Fibroblast of lung (primary cell): ENCODE measurements around the gene SPIRE1. TPM values are rescaled to one million over a fixed set of nuclear protein-coding genes. Genes with fewer than 3 reads are reported as not detected.

Experiments
- DNase-seq, 2 donors: peaks; one replicate each; pipeline versions ENCODE4 v3.0.0 to v3.0.0-alpha.2; 2010; ENCODE audit warnings: low read depth in 2 of 2
- H2AFZ ChIP-seq: 2 replicates; pipeline ENCODE4 v1.5.1; 2012; ENCODE audit warnings: low read length, control low read depth, inconsistent platforms
- H3K27ac ChIP-seq: 2 replicates; pipeline ENCODE4 v1.5.1; 2011; ENCODE audit warnings: low read length, control low read depth; ENCODE audit not compliant: insufficient read depth
- H3K27me3 ChIP-seq: 2 replicates; pipeline ENCODE4 v1.5.1; 2011; ENCODE audit warnings: mild to moderate bottlenecking, low read length; ENCODE audit not compliant: control insufficient read depth, insufficient read depth
- H3K36me3 ChIP-seq: 2 replicates; pipeline ENCODE4 v1.5.1; 2011; ENCODE audit warnings: low read length; ENCODE audit not compliant: control insufficient read depth, insufficient read depth
- H3K4me1 ChIP-seq: 2 replicates; pipeline ENCODE4 v1.5.1; 2011; ENCODE audit warnings: low read length; ENCODE audit not compliant: control insufficient read depth, insufficient read depth; ENCODE audit errors: extremely low read depth
- H3K4me2 ChIP-seq: 2 replicates; pipeline ENCODE4 v1.5.1; 2011; ENCODE audit warnings: low read length, control low read depth; ENCODE audit not compliant: insufficient read depth; ENCODE audit errors: extremely low read depth
- H3K4me3 ChIP-seq, 4 experiments: fragments of 200-600 bp in 1 of 4; sonication (generic) in 1 of 4; replicated peaks in 1 of 4; 2 replicates each; pipeline ENCODE4 v1.5.1; 2011 to 2016; ENCODE audit warnings: low read length in 4 of 4, low read depth in 3 of 4, mild to moderate bottlenecking in 3 of 4, control low read depth in 2 of 4, inconsistent platforms in 1 of 4, mixed read lengths in 1 of 4; ENCODE audit not compliant: insufficient read depth in 1 of 4; ENCODE audit errors: control extremely low read depth in 1 of 4
- H3K79me2 ChIP-seq: 2 replicates; pipeline ENCODE4 v1.5.1; 2012; ENCODE audit warnings: mild to moderate bottlenecking, low read length, inconsistent platforms; ENCODE audit not compliant: control insufficient read depth, insufficient read depth
- H3K9ac ChIP-seq: 2 replicates; pipeline ENCODE4 v1.5.1; 2011; ENCODE audit warnings: mild to moderate bottlenecking, low read length, control low read depth; ENCODE audit not compliant: insufficient read depth
- H3K9me3 ChIP-seq: 2 replicates; pipeline ENCODE4 v1.5.1; 2012; ENCODE audit warnings: low read depth, low read length; ENCODE audit not compliant: control insufficient read depth, insufficient read depth
- H4K20me1 ChIP-seq: 2 replicates; pipeline ENCODE4 v1.5.1; 2011; ENCODE audit warnings: low read length; ENCODE audit not compliant: control insufficient read depth, insufficient read depth; ENCODE audit errors: extremely low read depth
- EZH2 ChIP-seq: IDR thresholded peaks from 2 replicates; pipeline ENCODE4 v1.5.1; 2012; ENCODE audit warnings: low read length, control low read depth, mild to moderate bottlenecking; ENCODE audit errors: missing control alignments
- polyA plus RNA-seq, 2 donors: library from polyadenylated mRNA; depleted of rRNA in 1 of 2; stranded (reverse) in 1 of 2; unstranded in 1 of 2; fragments of >200 nt; gene quantifications; 2 replicates each; pipeline ENCODE4 v1.2.1, GENCODE V29; 2011 to 2012; ENCODE audit warnings: missing spikeins in 1 of 2
- total RNA-seq: library from RNA; depleted of rRNA; stranded (reverse); fragments of >200 nt; gene quantifications from 2 replicates; pipeline ENCODE4 v1.2.1, GENCODE V29; 2014
- TF ChIP-seq, protein P1 (sequence below), 2 donors: IDR thresholded peaks in 1 of 2; conservative IDR thresholded peaks in 1 of 2; 1 replicate in 1 of 2; 2 replicates in 1 of 2; pipeline ENCODE4 v1.5.1; 2011 to 2012; ENCODE audit warnings: low read length in 2 of 2, control low read depth in 1 of 2, inconsistent platforms in 1 of 2, low read depth in 1 of 2, mild to moderate bottlenecking in 1 of 2

The SPIRE1 gene
- total and polyA plus RNA-seq, 2 donors (not counting 1 experiment from before 2014, with no cell fraction given), result 19.0 to 31.0 TPM

DNA sequence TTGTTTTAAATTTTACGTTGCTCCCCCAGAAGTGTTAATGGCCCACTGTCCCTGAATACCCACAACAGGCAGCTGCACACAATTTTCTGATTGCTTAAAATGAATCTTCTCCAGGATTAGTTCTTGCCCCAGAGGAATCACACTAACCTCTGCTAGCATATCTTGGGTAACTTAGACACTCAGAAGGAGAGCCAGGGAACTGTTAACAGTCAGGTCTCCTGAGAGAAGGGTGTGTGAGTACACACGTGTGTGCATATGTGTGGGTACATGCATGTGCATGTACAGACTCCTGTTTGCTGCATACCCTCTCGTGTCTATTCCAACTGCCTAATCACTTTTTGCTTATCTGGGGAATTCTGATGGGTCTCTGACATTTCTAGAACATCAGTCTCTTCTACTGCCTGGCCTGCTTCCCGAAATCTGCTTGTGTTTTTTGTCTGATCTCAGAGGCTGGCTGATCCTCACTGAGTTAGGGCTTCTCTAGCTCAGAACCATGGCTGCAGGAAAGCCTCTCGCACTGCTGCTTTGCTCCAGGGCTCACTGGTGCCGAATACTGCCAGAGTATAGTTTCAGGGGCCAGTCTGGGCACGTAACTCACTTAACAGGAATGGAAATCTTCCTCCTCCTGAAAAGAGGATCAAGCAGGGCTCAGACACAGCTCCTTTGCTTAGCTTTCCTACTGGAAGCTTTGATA is 187.4 kb downstream of the SPIRE1 start:
- Histone ChIP-seq H3K4me1 (no peaks in the 10 kb centered on the region), H3K79me2 (no peaks in the 10 kb centered on the region), H3K4me3 (no peak overlapping the region), H3K9me3 (no peaks in the 10 kb centered on the region), H3K36me3 (no peaks in the 10 kb centered on the region), H3K27me3 (no peaks in the 10 kb centered on the region), H3K4me2 (no peak overlapping the region), H3K9ac (no peak overlapping the region), H2AFZ (no peak overlapping the region), H4K20me1 (no peaks in the 10 kb centered on the region), H3K27ac (no peak overlapping the region)
- no peak for DNase-seq
- no peak for TF ChIP-seq EZH2
- TF ChIP-seq, protein P1, sequence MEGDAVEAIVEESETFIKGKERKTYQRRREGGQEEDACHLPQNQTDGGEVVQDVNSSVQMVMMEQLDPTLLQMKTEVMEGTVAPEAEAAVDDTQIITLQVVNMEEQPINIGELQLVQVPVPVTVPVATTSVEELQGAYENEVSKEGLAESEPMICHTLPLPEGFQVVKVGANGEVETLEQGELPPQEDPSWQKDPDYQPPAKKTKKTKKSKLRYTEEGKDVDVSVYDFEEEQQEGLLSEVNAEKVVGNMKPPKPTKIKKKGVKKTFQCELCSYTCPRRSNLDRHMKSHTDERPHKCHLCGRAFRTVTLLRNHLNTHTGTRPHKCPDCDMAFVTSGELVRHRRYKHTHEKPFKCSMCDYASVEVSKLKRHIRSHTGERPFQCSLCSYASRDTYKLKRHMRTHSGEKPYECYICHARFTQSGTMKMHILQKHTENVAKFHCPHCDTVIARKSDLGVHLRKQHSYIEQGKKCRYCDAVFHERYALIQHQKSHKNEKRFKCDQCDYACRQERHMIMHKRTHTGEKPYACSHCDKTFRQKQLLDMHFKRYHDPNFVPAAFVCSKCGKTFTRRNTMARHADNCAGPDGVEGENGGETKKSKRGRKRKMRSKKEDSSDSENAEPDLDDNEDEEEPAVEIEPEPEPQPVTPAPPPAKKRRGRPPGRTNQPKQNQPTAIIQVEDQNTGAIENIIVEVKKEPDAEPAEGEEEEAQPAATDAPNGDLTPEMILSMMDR (conservative IDR thresholded peaks at IDR 0.05 in 1 of 2, IDR thresholded peaks at IDR 0.05 in 1 of 2; ENCODE audit: low read depth in 1 of 2, low read length in 2 of 2), result no peak

GRCh38 chr18:12468445-12468844 is 189.5 kb downstream of the SPIRE1 start:
- no peaks in the 10 kb centered on the region for H3K4me1 ChIP-seq
- no peak overlapping the region for H2AFZ ChIP-seq
- H4K20me1 ChIP-seq, result no peaks in the 10 kb centered on the region
- no peaks in the 10 kb centered on the region for H3K36me3 ChIP-seq
- no peak for DNase-seq
- no peaks in the 10 kb centered on the region for H3K27me3 ChIP-seq
- no peaks in the 10 kb centered on the region for H3K9me3 ChIP-seq
- TF ChIP-seq, protein P1 (conservative IDR thresholded peaks at IDR 0.05 in 1 of 2, IDR thresholded peaks at IDR 0.05 in 1 of 2; ENCODE audit: low read depth in 1 of 2, low read length in 2 of 2), result no peak
- TF ChIP-seq EZH2, result no peak
- H3K79me2 ChIP-seq, result no peaks in the 10 kb centered on the region
- H3K9ac ChIP-seq, result no peak overlapping the region
- H3K4me3 ChIP-seq, result no peak overlapping the region
- H3K4me2 ChIP-seq, result no peak overlapping the region
- no peak overlapping the region for H3K27ac ChIP-seq

DNA sequence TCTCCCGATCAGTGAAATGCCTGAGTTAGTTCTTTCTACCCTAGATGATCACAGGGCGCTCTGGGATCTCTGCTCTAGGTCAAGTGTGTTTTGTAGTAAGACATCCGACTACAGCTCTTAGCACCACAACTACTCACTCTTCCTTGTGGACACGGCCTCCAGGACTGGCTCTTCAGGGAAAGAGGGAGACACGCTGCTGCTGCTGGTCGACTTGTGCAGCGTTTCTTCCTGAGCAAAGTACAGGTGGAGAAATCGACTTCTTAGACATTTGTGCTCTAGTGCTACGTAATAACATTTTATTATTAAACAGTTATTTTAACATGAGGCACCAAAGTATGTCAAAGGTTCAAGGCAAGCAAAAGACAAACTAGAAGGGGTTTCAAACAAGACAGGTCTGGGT is 193.2 kb downstream of the SPIRE1 start:
- Histone ChIP-seq H3K27ac (no peak overlapping the region), H2AFZ (no peak overlapping the region), H3K79me2 (no peaks in the 10 kb centered on the region), H3K4me1 (no peaks in the 10 kb centered on the region), H3K36me3 (peaks cover 5% of the 10 kb centered on the region), H3K27me3 (no peaks in the 10 kb centered on the region), H3K9ac (no peak overlapping the region), H3K9me3 (no peaks in the 10 kb centered on the region), H3K4me3 (no peak overlapping the region), H3K4me2 (no peak overlapping the region), H4K20me1 (no peaks in the 10 kb centered on the region)
- TF ChIP-seq EZH2, result no peak
- TF ChIP-seq, protein P1 (conservative IDR thresholded peaks at IDR 0.05 in 1 of 2, IDR thresholded peaks at IDR 0.05 in 1 of 2; ENCODE audit: low read depth in 1 of 2, low read length in 2 of 2), result no peak
- DNase-seq, result no peak
